HK-2 (cell line): ENCODE results near the gene MDGA2.
A peak's percentile ranks its signal among the peaks of the same experiment; 100 is the strongest.
"Not testable (repeated sequence)": the region's sequence is repeated elsewhere in the genome, so short reads cannot be mapped to it uniquely, and the experiment has no call there.

Experiments used
- DNase-seq: peaks from one replicate; pipeline ENCODE4 v3.0.0-alpha.2; 2018; ENCODE audit not compliant: unreplicated experiment

MDGA2 gene

DNA sequence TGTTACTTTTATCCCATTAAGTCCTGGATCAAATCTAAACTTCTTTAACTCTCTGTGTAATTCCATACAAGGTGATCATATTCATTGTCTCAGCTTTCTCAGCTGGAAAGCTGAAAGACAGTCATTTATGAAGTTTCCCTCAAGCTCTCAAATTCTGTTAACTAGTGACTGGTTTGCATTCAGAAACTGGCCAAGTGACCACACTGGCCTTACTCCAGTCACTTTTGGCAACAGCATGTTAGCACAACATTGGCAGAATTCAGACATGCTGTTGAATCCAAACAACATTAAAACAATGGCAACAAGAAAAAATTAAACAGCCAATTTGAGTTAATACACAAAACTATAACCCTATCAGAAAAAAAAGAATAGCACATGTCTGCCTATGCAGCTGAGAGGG is 343.3 kb downstream of the MDGA2 start:
- no peak for DNase-seq

DNA sequence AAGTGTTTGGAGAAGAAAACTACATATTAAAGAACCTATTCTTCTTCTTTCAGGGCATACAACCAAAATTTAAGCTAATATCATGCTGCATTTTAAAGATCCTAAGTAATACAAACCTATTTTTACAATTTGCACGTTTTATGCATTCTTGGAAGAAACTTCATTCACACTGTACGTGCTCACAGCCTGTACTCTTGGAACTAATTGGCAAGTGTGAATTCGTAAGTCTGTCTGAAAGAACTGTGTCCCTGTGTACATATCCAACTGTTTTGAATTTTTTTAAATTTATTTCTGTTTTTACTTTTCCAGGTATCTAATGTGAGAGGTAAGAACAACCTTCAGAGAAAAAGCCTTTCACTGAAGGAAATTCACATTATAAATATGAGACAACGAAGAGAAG is 347.0 kb downstream of the MDGA2 start:
- DNase-seq: no peak

DNA sequence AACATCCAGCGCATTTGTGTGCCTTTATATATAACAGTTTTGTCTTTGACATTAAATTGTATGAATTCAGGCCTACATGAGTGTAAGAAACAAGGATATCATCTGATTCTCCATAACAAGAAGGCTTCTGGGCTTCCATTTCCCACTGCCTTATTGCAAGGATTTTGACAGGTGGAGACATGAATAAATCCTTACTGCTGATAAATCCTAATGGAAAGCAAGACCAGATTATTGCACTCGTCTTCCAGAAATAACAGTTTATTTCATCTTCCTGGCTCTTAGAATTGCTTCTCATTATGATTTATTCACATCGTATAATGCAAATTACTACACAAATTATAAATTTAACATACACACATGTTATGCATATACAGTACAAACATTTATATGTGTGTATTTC is 348.1 kb downstream of the MDGA2 start:
- no peak for DNase-seq

DNA sequence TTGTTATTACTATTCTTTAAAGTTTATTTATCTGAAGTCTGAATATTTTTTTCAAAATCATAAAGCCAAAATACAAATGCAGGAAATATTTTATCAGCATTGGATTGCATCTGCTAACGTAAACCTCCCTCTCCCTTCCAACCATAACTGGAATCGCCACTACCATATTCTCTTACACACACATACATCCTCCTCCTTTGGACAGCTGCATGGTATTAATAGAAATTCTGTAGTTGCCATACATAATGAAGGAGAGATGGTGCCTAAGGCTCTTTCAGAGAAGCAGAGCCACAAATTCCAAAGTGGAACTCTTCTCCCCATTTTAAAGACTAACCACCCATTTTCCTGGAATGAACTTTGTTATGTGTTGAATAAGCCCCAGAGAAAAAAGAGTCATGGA is 352.7 kb downstream of the MDGA2 start:
- DNase-seq: no peak

DNA sequence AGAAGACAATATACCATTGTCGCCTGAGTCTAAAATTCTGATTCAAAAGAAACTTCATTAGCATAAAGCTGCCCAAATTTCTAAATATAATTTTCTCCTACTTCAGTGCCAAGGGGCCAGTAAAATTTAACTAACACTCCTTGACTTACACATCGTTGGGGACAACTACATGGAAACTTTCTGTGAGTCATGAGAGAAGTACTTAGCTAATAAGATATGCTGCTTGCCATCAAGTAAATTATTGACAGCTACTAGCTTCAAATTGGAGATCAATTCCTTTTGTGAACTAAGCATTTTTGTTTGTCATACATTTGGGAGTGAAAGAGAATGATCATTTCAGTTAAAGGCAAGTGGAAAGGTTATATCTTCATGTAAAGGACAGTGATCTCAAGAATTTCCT is 373.3 kb downstream of the MDGA2 start:
- DNase-seq: no peak

DNA sequence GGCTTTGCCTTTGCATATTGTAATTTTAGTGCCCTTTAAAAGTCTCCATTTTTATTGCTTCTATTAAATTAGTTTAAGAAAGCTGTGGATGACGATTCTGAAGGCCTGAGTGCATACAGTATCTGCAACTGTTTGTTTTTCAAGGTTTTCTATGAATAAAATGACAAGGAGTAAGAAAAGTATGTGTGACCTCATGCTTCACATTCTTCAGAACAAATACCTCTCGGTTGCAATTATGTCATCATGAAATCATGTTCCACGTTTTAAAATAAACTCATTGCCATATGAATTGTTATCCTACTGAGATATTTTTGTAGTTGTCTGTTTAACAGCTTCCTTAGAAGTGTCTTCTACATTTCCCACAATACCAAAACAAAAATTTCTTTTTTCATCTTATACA is 374.6 kb downstream of the MDGA2 start:
- DNase-seq: no peak

DNA sequence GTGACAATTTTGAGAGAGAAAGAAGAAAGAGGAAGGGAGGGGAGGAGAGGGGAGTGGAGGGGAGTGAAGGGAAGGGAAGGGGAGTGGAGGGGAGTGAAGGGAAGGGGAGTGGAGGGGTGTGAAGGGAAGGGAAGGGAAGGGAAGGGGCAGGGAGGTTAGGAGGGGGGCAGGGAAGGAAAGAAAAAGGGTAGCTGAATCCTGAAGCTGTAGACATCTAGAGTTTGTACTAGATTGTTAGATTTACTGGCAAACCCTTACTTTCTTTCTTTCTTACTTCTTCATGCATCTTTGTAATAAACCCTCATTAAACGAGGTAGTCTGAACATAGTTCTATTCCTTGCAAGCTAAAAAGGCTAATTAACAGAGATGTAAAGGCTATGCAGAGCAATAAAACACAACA is 378.0 kb downstream of the MDGA2 start:
- DNase-seq: no peak

DNA sequence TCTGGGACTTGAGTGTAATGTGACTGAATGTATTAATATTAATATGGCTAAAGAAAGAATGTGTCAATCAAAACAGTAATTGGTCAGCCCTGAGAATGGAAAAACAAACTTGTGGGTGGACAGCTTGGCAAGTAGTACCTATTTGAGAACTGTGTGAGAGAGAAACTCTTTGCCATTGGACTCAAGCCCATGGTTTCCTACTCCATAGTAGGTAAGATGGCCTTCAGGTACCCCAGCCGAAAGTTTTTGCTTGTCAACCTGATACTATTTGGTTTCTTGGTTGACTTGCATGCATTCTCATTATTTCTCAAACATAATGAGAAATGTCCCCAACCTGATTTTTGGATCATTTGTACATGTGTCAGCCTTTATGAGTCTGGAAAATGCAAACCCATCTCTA is 391.1 kb downstream of the MDGA2 start:
- no peak for DNase-seq

DNA sequence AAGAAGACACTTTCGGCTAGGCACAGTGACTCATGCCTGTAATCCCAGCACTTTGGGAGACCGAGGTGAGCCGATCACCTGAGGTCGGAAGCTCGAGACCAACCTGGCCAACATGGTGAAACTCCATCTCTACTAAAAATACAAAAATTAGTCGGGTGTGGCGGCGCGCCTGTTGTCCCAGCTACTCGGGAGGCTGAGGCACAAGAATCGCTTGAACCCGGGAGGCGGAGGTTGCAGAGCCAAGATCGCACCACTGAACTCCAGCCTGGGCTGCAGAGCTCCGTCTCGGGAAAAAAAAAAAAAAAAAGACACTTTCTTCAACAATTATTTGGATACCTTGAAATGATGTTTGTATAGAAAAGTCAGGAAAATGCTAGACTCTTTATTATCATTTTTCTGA is 393.6 kb downstream of the MDGA2 start:
- not testable (repeated sequence) for DNase-seq

DNA sequence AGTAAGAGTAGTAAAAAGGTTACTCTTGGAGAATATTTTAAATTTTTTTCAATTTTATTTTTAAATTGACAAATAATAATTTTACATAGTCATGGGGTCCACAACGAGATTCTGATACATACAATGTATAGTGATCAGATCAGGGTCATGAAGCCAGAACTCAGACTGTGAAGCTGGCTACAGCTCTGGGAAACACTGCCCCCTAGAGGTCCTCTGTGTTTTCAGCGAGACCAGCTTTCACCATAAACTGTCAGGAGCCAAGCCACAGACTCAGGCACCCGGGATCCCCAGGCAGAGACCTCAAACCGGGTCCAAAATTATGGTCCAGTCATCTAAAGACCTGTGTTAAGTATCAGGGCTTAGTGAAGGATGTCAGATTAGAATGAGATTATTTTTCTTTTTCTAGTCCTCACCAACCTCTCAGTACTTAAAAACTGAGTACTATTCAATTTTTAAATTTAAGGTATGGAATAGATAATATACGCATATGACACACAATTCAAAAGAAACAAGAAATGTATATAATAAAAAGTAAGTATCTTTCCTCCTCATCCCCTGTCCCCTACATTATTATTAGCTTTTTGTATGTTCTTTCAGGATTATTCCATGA is 397.1 kb downstream of the MDGA2 start:
- DNase-seq: peak; percentile 62

DNA sequence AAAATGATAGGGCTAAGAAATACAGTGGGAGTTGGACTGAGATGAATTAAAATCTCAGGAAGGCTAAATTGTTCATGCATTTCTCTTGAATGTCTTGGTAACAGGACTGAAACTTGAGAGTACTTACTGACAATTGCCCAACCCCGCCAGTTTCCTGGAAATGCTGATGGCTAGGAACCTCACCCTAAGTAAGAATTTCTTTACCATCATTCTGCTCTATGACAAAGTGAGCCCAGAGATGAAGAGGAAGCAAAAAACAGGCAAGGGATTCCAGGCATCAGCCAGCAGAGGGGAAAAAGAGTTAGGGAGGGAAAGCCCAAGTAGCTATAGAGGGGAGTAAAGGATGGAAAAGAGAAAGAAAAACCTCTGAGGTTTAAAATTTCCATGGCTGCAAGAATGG is 397.7 kb downstream of the MDGA2 start:
- DNase-seq: no peak

DNA sequence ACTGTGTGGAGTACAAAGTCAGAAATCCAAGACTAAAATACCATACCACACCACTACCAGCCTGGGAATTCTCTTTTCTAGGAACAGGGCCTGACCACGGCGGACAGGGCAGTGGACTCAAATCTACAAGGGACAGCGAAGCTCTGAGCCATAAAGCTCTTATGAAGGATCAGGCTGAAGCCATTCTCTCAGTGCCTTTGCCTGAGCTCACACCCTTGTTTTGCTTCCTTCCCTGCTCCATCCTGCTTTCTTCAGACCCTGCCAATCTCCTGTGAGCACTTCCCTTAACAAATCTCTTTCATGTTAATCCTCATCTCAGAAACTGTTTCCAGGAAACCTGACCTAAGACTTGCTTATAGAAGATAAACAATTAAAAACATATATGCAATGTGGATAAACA is 398.5 kb downstream of the MDGA2 start:
- no peak for DNase-seq

DNA sequence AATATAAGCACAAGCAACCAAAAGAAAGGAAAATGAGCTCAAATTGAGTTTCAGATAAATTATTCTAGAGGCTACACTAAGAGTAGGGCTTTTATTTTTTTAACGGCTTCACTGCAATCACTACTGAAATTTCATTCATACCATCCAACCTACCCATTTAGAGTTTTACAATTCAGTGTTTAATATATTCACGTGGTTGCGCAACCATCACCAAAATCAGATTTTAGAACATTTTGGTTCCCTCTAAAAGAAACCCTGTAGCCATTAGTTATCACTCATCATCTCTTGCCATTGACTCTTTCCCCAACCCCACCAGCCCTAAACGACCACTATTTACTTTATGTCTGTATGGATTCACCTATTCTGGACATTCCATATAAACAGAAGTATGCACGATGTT is 401.5 kb downstream of the MDGA2 start:
- DNase-seq: no peak

DNA sequence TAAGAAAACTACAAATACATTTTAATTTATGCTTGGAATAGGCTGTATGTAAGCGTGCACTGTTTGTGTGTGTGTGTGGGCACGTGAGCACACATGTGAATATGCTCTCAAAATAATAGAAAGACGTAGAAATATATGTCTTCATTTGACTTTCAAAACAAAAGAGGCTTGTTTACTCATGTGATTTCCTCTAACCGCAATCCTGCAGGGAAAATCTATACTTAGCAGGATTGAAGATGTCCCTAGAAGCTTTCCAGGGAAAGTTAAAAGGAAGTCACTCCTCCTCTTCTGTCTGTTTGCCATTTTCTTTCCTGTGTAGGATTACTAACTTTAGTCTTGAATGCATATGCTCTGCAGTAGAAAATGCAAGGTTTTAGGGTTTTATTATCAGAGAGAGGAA is 404.7 kb downstream of the MDGA2 start:
- no peak for DNase-seq

DNA sequence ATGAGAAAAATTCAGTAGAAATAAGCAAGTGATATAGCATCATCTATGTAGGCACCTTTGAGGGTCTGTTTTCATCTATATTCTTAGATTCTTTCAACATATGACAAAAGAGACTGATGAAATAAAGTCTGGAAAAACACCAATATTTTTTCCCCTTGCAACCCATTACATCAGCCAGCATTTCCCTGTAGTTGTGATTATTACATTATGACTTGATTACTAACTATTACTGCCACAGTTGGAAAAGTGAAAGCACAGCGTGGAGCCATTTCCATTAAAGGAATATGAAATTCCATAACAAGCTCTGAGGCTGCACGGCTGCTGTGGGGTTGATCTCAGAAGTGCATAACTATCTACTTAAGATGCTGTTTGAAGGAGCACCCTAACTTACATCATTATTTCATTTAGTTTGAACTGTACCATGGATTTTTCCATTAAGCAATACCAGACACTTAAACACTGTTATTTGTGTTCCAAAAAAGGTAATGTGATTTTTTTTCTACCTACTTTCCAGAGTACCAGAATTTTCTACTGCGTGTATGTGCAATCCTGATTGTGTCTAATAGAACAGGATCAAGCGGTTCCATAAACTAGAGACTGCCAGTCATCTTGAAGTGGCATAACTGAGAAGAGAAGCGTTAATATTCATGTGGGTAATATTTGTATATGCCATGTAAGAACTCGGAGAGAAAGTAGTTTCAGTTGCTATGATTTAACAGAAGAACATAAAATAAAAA is 405.5 kb downstream of the MDGA2 start:
- no peak for DNase-seq

DNA sequence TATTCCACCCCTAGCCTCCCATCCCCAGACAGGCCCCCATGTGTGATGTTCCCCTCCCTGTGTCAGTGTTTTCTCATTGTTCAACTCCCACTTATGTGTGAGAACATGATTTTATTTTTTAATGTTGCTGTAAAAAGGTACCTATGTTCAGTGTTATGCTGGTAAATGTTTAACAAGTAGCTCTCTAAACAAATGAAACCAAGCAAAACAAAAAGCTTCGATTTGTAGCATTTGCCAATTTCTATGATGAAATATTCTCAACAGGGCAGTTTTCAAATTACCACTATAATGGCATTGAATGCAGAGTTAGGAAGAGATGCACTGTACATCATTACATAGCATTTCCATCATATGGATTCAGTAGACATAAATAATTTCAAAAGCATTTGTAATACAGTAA is 410.6 kb downstream of the MDGA2 start:
- no peak for DNase-seq

DNA sequence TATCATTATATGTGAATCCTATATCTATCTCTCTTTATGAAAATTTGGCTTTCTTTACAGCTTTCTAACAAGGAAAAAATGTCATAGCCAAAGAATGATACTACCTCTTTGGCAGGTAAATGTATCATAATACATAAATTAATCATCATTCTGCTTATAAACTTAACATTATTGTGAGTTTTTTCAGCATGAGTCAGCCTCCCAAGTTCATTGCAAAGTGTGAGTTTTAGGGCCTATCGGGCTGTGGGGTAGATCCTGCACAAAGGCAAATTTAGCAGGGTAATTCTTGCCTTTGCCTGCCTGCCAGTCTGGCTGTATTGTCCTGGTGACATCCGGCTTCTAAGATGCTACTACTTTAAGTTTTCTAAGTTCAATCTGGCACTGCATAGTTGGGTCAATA is 412.6 kb downstream of the MDGA2 start:
- DNase-seq: no peak

DNA sequence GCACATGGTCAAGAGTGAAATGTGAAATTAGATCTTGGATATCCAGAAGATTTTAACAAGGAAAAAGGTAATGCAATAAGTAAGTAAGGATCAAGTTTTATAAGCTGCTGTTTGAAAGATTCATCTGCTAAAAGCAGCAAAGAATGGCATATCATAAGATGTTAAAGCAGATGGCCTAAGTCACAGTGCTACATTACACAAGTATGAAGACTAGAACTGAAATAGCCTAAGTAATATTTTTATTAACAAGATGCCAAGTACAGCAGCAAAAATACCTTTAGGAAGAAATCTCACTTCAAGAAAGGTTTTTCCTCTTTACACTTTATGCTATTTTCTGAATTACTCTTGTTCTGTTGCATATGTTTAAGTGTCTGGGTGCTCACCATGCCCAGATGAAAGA is 414.1 kb downstream of the MDGA2 start:
- DNase-seq: no peak

DNA sequence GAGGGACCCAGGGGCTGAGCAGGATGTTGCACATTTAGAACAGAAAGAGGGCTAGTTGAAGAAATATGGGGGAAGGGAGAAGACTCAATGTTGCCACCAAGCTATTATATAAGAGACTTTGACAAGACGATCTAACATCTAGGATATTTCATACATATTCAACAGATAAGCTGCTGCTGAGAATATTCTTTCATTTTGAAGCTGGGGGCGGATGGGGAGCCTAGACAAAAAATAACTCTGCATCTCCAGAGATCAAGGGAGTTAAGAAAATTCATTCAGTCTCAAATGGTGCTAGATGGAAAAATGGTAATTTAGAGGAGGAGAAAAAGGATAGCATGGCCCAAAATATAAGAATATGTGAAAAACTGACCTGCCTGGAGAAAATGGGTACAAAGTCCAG is 415.6 kb downstream of the MDGA2 start:
- no peak for DNase-seq

DNA sequence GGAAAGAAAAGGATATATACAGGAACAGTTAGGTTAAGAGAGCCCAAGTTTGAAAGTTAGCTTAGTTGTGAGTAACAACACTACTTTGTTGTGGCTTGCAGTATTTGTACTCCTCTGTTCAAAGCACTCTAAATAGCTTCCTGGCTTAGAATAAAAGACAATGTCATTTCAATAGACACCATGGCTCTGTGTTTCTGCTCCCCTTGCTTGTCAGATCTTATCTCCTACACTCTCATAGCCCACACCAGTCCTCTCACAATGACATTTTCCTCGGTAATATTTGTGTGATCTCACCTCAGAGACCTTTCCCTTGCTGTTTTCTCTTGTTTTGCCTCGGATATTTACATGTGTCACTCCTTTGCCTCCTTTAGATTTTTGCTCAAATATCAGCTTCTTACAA is 418.4 kb downstream of the MDGA2 start:
- DNase-seq: no peak

DNA sequence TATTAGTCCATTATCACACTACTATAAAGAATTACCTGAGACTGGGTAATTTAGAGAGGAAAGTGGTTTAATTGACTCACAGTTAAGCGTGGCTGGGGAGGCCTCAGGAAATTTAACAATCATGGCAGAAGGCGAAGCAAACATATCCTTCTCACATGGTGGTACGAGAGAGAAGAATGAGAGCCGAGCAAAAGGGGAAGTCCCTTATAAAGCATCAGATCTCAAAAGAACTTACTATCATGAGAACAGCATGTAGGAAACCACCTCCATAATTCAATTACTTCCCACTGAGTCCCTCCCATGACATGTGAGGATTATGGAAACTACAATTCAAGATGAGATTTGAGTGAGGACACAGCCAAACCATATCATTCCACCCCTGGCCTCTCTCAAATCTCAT is 422.6 kb downstream of the MDGA2 start:
- no peak for DNase-seq

DNA sequence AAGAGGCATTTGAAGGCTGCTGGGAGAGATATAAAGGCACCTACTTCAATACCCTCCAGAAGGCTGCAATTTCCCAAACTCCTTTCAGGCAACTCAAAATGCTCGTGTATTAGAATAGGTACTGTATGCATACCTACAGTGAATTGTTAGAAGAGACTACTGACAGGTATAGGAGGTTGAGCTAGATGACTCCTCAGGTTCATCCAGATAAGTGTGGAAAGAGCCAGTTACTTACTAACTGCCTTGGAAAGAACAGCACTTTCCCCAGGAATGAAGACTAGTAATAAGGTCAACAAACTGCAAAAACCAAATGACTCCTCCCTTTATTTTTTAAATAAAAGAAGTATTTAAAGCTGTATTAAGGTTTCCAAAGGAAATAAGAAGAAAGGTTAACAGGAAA is 429.0 kb downstream of the MDGA2 start:
- DNase-seq: no peak

DNA sequence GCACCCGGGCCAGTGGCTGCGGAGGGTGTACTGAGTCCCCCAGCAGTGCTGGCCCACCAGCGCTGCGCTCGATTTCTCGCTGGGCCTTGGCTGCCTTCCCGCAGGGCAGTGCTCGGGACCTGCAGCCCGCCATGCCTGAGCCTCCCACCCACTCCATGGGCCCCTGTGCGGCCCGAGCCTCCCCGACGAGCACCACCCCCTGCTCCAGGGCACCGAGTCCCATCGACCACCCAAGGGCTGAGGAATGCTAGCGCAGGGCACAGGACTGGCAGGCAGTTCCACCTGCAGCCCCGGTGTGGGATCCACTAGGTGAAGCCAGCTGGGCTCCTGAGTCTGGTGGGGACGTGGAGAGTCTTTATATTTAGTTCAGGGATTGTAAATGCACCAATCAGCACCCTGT is 432.8 kb downstream of the MDGA2 start:
- not testable (repeated sequence) for DNase-seq
